ENCODE data around the gene HMGCR.

- TF ChIP-seq POLR2A (IDR thresholded peaks at IDR 0.05; ENCODE audit: low read depth, low read length) (no peak), POLR2AphosphoS5 (IDR thresholded peaks at IDR 0.05; ENCODE audit: low read depth, low read length) (no peak), TAF1 (IDR thresholded peaks at IDR 0.05; ENCODE audit: low read depth, low read length) (no peak), PAX5 (IDR thresholded peaks at IDR 0.05; ENCODE audit: insufficient read depth, low read length, severe bottlenecking) (no peak)
Measured at GRCh38 chr5:75320371-75320770, 16.6 kb upstream of the HMGCR start.

Data from GM12891 (cell line).